Breast epithelium (tissue), 3 donors: Measurements from ENCODE around the gene KRTAP10-1.

ENCODE experiments used
- POLR2AphosphoS5 ChIP-seq, 3 donors: sonication (generic); formaldehyde crosslinking; IDR thresholded peaks; one replicate each; pipeline ENCODE4 v1.6.1; 2017; ENCODE audit warnings: antibody characterized with exemption in 3 of 3
- TF ChIP-seq, protein P1 (sequence below), 3 donors: fragments of 450-650 bp; IDR thresholded peaks; one replicate each; pipeline ENCODE4 v1.5.1; 2016 to 2017; ENCODE audit warnings: antibody characterized with exemption in 3 of 3, mild to moderate bottlenecking in 3 of 3, moderate library complexity in 3 of 3

- TF ChIP-seq, protein P1, sequence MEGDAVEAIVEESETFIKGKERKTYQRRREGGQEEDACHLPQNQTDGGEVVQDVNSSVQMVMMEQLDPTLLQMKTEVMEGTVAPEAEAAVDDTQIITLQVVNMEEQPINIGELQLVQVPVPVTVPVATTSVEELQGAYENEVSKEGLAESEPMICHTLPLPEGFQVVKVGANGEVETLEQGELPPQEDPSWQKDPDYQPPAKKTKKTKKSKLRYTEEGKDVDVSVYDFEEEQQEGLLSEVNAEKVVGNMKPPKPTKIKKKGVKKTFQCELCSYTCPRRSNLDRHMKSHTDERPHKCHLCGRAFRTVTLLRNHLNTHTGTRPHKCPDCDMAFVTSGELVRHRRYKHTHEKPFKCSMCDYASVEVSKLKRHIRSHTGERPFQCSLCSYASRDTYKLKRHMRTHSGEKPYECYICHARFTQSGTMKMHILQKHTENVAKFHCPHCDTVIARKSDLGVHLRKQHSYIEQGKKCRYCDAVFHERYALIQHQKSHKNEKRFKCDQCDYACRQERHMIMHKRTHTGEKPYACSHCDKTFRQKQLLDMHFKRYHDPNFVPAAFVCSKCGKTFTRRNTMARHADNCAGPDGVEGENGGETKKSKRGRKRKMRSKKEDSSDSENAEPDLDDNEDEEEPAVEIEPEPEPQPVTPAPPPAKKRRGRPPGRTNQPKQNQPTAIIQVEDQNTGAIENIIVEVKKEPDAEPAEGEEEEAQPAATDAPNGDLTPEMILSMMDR (IDR thresholded peaks at IDR 0.05) = no peak
- TF ChIP-seq POLR2AphosphoS5 (IDR thresholded peaks at IDR 0.05) = no peak
Observed at GRCh38 chr21:44495611-44496563, 44.1 kb downstream of the KRTAP10-1 start.
